HG03575 (cell line): ENCODE measurements around the gene PCDHGA9.
"Not testable (repeated sequence)": the region's sequence is repeated elsewhere in the genome, so short reads cannot be mapped to it uniquely, and the experiment has no call there.

Source experiments
- ATAC-seq: cut with Tn5 transposase; IDR thresholded peaks from one replicate; pipeline ENCODE4 v1.9.1; 2021; ENCODE audit not compliant: unreplicated experiment, insufficient number of reproducible peaks, low FRiP score; ENCODE audit errors: extremely low read depth

PCDHGA9 gene

DNA sequence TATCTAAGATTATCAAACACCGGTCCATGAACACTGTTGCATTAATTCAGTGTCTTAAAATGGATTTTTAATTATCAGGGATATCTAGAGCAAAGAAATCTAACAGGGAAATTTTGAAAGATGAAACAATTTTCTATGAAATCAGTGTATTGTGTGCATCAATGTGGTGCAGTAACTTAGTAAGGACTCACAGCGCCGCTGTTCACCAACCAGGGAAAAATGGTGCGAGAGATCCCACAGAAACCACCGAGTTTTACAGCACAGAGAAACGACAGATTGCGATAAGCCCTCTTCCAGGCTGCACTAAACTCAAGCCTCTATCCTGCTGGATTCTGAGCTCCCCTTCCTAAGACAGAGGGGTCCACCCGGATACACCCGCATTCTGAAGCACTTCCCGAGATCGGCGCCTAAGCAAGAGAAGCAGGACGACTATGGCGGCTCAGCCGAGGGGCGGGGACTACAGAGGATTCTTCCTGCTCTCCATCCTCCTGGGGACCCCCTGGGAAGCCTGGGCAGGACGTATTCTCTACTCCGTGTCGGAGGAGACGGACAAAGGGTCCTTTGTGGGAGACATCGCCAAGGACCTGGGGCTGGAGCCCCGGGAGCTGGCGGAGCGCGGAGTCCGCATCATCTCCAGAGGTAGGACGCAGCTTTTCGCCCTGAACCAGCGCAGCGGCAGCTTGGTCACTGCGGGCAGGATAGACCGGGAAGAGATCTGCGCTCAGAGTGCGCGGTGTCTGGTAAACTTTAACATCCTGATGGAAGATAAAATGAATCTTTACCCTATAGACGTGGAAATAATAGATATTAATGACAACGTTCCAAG, 19.9 kb upstream of the PCDHGA9 start, which contains the start of gene PCDHGA7:
Gene PCDHGA7 (plus strand): TSS at position 274 of the 826 bp plus-strand sequence. CDS start 158 bp downstream, at position 432.
- ATAC-seq, result no peak

DNA sequence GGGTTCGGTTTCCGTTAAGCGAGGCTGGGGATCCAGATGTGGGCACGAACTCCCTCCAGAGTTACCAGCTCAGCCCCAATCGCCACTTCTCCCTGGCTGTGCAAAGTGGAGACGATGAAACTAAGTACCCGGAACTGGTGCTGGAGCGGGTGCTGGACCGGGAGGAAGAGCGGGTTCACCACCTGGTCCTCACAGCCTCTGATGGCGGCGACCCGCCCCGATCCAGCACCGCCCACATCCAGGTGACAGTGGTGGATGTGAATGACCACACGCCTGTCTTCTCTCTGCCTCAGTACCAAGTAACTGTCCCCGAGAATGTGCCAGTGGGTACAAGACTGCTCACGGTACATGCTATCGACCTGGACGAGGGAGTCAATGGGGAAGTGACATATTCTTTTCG, 19.2 kb upstream of the PCDHGA9 start:
- no peak for ATAC-seq

DNA sequence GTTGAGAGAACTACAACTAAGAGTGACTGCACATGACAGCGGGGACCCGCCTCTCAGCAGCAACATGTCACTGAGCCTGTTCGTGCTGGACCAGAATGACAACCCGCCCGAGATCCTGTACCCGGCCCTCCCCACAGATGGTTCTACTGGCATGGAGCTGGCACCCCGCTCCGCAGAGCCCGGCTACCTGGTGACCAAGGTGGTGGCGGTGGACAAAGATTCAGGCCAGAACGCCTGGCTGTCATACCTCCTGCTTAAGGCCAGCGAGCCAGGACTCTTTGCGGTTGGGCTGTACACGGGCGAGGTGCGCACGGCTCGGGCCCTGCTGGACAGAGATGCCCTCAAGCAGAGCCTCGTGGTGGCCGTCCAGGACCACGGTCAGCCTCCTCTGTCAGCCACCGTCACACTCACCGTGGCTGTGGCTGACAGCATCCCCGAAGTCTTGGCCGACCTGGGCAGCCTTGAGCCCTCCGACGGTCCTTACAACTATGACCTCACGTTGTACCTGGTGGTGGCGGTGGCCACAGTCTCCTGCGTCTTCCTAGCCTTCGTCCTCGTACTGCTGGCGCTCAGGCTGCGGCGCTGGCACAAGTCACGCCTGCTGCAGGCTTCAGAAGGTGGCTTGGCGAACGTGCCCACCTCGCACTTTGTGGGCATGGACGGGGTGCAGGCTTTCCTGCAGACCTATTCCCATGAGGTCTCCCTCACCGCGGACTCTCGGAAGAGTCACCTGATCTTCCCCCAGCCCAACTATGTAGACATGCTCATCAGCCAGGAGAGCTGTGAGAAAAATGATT, 17.9 kb upstream of the PCDHGA9 start:
- no peak for ATAC-seq

DNA sequence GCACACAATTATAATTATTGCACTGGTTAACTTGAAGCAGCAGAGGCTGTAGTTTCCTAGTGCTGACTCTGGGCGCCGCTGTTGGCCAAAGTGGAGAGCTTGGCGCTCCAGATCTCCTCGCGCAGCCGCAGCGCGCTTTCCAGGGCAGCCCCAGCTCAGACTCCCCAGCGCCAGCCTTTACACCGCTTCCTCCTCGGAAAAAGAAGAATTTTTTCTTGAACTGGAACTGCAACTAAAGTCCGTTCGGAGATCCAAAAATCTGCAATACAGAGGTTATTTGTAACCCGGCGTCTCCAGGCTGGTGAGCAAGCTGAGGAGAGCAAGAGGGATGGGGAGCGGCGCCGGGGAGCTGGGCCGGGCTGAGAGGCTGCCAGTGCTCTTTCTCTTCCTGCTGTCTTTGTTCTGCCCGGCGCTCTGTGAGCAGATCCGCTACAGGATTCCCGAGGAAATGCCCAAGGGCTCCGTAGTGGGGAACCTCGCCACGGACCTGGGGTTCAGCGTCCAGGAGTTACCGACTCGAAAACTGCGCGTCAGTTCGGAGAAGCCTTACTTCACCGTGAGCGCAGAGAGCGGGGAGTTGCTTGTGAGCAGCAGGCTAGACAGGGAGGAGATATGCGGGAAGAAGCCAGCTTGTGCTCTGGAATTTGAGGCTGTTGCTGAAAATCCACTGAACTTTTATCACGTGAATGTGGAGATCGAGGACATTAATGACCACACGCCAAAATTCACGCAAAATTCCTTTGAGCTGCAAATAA, 14.8 kb upstream of the PCDHGA9 start, which contains the start of gene PCDHGB4:
Gene PCDHGB4 (plus strand): TSS at position 142 of the 755 bp plus-strand sequence. CDS start 187 bp downstream, at position 329.
- ATAC-seq, result not testable (repeated sequence)

DNA sequence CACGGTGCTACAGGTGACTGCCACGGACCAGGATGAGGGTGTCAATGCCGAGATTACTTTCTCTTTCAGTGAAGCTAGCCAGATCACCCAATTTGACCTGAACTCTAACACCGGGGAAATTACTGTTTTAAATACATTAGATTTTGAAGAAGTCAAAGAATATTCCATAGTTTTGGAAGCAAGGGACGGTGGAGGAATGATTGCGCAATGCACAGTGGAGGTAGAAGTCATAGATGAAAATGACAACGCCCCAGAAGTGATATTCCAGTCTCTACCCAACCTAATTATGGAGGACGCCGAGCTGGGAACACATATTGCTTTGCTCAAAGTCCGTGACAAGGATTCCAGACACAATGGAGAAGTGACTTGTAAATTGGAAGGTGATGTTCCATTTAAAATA, 13.9 kb upstream of the PCDHGA9 start:
- no peak for ATAC-seq

DNA sequence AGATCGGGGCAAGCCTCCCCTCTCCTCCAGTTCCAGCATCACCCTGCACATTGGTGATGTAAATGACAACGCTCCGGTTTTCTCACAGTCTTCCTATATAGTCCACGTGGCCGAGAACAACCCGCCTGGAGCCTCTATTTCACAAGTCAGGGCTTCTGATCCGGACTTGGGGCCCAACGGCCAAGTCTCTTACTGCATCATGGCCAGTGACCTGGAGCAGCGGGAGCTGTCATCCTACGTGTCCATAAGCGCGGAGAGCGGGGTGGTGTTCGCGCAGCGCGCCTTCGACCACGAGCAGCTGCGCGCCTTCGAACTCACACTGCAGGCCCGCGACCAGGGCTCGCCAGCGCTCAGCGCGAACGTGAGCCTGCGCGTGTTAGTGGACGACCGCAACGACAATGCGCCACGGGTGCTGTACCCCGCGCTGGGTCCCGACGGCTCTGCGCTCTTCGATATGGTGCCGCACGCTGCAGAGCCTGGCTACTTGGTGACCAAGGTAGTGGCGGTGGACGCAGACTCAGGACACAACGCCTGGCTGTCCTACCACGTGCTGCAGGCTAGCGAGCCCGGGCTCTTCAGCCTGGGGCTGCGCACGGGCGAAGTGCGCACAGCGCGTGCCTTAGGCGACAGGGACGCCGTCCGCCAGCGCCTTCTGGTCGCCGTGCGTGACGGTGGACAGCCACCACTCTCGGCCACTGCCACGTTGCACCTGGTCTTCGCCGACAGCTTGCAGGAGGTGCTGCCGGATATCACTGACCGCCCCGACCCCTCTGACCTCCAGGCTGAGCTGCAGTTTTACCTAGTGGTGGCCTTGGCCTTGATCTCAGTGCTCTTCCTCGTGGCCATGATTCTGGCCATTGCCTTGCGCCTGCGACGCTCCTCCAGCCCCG, 13.2 kb upstream of the PCDHGA9 start:
- ATAC-seq, result no peak

DNA sequence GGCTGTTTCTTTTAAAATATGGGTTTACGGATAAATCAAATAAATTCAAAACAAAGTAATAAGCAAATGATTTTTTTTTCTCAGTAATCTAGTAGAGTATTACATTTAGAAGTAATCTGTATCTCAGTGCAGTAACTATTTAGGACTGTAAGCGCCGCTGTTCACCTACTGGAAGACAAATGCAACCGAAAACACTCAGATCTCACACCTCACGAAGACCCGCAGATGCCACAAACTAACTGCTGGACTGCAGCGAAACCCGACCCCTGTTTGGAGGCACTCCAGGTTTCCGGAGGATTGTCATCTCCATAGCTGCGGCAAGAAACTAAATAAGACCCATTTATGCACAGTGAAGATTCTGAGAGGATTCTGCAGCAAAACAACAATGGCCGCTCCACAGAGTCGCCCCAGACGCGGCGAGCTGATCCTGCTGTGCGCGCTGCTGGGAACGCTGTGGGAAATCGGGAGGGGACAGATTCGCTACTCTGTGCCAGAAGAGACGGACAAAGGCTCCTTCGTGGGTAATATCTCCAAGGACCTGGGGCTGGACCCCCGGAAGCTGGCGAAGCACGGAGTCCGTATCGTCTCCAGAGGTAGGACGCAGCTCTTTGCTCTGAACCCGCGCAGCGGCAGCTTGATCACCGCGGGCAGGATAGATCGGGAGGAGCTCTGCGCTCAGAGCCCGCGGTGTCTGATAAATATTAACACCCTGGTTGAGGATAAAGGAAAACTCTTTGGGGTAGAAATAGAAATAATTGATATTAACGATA, 10.0 kb upstream of the PCDHGA9 start, which contains the start of gene PCDHGA8:
Gene PCDHGA8 (plus strand): TSS at position 205 of the 770 bp plus-strand sequence. CDS start 181 bp downstream, at position 386.
- ATAC-seq, result no peak

DNA sequence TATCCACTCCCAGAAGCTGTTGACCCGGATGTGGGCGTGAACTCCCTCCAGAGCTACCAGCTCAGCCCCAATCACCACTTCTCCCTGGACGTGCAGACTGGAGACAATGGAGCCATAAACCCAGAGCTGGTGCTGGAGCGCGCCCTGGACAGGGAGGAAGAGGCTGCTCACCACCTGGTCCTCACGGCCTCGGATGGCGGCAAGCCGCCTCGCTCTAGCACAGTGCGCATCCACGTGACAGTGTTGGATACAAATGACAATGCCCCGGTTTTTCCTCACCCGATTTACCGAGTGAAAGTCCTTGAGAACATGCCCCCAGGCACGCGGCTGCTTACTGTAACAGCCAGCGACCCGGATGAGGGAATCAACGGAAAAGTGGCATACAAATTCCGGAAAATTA, 9.3 kb upstream of the PCDHGA9 start:
- ATAC-seq, result no peak

DNA sequence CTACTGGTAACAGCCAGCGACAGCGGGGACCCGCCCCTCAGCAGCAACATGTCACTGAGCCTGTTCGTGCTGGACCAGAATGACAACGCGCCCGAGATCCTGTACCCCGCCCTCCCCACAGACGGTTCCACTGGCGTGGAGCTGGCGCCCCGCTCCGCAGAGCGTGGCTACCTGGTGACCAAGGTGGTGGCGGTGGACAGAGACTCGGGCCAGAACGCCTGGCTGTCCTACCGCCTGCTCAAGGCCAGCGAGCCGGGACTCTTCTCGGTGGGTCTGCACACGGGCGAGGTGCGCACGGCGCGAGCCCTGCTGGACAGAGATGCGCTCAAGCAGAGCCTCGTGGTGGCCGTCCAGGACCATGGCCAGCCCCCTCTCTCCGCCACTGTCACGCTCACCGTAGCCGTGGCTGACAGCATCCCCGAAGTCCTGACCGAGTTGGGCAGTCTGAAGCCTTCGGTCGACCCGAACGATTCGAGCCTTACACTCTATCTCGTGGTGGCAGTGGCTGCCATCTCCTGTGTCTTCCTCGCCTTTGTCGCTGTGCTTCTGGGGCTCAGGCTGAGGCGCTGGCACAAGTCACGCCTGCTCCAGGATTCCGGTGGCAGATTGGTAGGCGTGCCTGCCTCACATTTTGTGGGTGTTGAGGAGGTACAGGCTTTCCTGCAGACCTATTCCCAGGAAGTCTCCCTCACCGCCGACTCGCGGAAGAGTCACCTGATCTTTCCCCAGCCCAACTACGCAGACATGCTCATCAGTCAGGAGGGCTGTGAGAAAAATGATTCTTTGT, 8.0 kb upstream of the PCDHGA9 start:
- not testable (repeated sequence) for ATAC-seq

DNA sequence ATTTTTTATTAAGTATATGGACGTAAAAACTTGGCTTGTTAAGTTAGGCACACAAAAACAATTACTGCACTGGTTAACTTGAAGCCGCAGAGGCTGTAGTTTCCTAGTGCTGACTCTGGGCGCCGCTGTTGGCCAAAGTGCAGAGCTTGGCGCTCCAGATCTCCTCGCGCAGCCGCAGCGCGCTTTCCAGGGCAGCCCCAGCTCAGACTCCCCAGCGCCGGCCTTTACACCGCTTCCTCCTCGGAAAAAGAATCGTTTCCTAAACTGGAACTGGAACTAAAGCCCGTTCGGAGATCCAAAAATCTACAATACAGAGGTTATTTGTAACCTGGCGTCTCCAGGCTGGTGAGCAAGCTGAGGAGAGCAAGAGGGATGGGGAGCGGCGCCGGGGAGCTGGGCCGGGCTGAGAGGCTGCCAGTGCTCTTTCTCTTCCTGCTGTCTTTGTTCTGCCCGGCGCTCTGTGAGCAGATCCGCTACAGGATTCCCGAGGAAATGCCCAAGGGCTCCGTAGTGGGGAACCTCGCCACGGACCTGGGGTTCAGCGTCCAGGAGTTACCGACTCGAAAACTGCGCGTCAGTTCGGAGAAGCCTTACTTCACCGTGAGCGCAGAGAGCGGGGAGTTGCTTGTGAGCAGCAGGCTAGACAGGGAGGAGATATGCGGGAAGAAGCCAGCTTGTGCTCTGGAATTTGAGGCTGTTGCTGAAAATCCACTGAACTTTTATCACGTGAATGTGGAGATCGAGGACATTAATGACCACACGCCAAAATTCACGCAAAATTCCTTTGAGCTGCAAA, 4.6 kb upstream of the PCDHGA9 start, which contains the start of gene PCDHGB5:
Gene PCDHGB5 (plus strand): TSS at position 192 of the 796 bp plus-strand sequence. CDS start 181 bp downstream, at position 373.
- peak; percentile 92 for ATAC-seq

DNA sequence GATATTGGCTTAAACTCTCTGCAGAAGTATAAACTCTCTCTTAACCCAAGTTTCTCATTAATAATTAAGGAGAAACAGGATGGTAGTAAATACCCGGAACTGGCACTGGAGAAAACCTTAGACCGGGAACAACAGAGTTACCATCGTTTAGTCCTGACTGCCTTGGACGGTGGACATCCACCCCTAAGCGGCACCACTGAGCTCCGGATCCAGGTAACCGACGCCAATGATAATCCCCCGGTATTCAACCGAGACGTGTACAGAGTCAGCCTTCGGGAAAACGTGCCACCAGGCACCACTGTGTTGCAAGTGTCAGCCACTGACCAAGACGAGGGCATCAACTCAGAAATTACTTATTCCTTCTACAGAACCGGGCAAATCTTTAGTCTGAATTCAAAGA, 4.0 kb upstream of the PCDHGA9 start:
- ATAC-seq, result no peak

DNA sequence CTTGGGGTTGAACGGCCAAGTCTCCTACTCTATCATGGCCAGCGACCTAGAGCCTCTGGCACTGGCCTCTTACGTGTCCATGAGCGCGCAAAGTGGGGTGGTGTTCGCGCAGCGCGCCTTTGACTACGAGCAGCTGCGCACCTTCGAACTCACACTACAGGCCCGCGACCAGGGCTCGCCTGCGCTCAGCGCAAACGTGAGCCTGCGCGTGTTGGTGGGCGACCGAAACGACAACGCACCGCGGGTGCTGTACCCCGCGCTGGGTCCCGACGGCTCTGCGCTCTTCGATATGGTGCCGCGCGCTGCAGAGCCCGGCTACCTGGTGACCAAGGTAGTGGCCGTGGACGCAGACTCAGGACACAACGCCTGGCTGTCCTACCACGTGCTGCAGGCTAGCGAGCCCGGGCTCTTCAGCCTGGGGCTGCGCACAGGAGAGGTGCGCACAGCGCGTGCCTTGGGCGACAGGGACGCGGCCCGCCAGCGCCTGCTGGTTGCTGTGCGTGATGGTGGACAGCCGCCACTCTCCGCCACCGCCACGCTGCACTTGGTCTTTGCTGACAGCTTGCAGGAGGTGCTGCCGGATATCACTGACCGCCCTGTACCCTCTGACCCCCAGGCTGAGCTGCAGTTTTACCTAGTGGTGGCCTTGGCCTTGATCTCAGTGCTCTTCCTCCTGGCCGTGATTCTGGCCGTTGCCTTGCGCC, 2.9 kb upstream of the PCDHGA9 start:
- ATAC-seq, result no peak

DNA sequence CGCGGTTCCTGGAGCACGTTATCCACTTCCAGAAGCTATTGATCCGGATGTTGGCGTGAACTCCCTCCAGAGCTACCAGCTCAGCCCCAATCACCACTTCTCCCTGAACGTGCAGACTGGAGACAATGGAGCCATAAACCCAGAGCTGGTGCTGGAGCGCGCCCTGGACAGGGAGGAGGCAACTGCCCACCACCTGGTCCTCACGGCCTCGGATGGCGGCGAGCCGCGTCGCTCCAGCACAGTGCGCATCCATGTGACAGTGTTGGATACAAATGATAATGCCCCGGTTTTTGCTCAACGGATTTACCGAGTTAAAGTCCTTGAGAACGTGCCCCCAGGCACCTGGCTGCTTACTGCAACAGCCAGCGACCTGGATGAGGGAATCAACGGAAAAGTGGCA, 809 bp downstream of the PCDHGA9 start:
- ATAC-seq, result no peak

DNA sequence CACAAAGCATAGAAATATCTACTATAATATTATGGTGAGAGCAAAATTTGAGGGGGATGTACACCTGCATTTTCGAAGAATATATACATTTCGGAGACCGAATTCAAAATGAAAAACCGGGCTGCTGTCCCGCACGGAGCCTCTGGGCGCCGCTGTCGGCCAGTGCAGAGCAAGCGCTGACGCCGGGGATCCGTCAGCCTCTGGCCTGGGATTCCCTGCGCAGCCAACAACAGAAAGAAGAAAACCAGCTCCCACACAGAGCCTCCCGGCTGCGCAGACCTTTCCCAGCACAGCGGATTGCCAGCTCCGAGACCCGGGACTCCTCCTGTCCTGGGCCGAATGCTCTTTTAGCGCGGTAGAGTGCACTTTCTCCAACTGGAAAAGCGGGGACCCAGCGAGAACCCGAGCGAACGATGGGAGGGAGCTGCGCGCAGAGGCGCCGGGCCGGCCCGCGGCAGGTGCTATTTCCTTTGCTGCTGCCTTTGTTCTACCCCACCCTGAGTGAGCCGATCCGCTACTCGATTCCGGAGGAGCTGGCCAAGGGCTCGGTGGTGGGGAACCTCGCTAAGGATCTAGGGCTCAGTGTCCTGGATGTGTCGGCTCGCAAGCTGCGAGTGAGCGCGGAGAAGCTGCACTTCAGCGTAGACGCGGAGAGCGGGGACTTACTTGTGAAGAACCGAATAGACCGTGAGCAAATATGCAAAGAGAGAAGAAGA, 5.4 kb downstream of the PCDHGA9 start, which contains the start of gene PCDHGB6:
Gene PCDHGB6 (plus strand): TSS at position 232 of the 716 bp plus-strand sequence. CDS start 182 bp downstream, at position 414.
- not testable (repeated sequence) for ATAC-seq
